HG03342 (cell line): ENCODE measurements around the gene CASP8AP2.
"Not testable (repeated sequence)": the region's sequence is repeated elsewhere in the genome, so short reads cannot be mapped to it uniquely, and the experiment has no call there.

Experiments used
- ATAC-seq: cut with Tn5 transposase; IDR thresholded peaks from one replicate; pipeline ENCODE4 v1.9.1; 2021; ENCODE audit warnings: mild to moderate bottlenecking, moderate library complexity; ENCODE audit not compliant: unreplicated experiment

The CASP8AP2 gene

DNA sequence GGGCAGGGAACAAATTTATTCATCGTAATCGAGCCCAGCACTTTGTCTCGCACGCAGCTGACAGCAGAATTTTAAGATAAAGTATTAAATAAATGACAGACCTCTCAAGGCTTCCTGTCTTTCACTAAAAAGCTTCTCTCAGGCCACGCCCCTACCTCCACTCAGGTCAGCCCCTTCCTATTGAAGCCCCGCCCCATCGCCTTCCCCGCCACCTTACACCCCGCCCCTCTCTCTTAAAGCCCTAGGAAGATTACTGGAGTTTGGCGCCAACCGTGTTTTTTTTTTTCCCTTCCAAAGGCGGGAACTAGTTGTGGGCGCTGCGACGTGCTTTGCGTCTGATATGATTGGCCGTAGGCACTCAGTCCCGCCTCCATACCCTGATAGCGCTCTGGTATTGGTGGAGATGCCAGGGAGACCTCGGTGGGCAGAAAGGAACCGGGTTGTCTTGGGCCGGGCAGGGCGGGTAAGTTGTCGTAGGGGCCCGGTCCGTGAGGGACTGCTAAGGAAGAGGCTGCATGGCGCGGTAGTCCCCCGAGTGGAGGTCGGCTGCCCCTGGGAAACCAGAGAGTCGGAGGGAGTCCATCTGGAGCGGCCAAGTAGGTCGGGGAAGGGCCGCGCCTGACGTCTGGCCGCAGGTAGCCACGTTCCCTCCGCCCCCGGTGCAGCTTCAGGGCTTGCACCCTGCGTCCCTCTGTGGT is at the start of gene CASP8AP2:
Gene CASP8AP2 (plus strand): TSS at position 409 of the 698 bp plus-strand sequence.
- ATAC-seq: peak; percentile 97

- ATAC-seq: no peak
These were observed 48.3 kb upstream of the CASP8AP2 start for GRCh38 chr6:89781070-89782034.

- ATAC-seq: no peak
These were observed 47.5 kb upstream of the CASP8AP2 start for GRCh38 chr6:89782222-89782621.

GRCh38 chr6:89783293-89783692 is 46.4 kb upstream of the CASP8AP2 start:
- not testable (repeated sequence) for ATAC-seq

- no peak for ATAC-seq
These were observed 44.8 kb upstream of the CASP8AP2 start for GRCh38 chr6:89784838-89785237.

- ATAC-seq: no peak
These were observed 42.7 kb upstream of the CASP8AP2 start for GRCh38 chr6:89786970-89787369.

GRCh38 chr6:89787660-89788328 is 41.9 kb upstream of the CASP8AP2 start:
- no peak for ATAC-seq

DNA sequence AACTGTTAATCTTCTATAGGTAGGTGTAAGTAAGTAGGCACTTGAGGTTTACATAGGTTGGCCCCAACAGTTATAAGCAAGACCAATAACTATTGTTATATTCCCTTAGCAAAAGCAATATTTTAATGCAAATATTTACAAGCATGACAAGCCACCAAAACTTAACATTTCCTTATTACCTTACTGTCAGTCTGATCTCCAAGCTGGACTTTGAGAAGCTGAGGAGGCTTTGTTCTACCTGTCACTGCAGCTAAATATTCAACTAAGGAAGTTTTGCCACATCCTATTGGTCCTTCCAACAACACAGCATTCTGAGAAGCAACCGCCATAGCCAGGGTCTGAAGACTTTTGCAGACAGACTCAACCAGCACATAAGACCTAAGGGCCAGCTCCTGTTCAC is 39.7 kb upstream of the CASP8AP2 start:
- ATAC-seq: no peak

GRCh38 chr6:89790403-89790802 is 39.3 kb upstream of the CASP8AP2 start:
- no peak for ATAC-seq

DNA sequence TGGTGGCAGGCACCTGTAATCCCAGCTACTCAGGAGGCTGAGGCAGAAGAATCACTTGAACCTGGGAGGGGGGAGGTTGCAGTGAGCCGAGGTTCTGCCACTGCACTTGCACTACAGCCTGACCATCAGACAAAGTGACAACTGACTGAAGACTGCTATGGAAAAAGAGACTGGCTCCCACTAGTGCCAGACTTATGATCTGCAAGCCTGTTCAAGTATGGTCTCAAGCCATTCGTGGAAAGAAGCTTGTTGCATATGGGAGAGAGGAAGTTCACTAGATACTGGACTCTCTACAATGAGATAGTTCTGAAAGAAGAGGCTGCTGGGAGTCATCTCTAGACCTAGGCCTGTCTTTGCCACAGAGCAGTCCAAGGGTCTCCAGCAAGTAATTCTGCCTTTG is 36.8 kb upstream of the CASP8AP2 start:
- ATAC-seq: peak; percentile 86

DNA sequence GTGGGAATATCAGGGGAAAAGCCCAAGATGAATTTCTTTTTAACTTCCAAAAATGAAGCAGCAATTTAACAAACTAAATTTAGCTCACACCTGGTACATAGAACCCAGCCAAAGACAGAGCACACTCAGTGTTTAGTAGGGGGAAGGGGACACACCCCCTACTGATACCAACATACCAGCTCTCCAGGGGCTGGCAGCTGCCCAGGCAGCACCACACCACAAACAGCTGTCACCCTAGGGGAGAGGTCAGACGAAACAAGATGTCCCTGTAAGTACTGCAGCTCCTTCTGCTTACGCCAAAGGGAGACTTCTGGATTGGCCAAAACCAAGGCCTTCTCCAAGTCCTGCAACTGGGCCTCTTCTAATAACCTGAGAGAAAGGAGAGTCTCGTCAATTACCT is 36.1 kb upstream of the CASP8AP2 start:
- no peak for ATAC-seq

DNA sequence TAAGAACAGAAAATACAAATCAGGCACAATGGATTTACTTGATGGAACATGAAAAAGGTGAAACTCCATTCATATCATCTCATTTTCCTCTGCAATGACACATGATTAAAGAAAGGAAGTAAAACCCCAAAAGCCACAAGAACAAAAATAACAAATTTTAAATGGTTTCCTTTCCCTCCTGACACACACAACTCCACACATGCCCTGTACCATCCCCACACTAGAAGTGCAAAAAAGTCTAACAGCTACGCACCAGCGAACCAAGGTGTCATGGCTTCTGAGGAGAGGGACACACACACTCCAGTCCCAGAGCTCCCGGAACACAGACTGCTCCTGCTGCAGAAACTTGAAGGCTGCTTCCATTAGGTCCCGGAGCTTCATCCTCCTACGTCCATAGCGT is 35.4 kb upstream of the CASP8AP2 start:
- no peak for ATAC-seq

GRCh38 chr6:89797317-89797716 is 32.4 kb upstream of the CASP8AP2 start:
- no peak for ATAC-seq

DNA sequence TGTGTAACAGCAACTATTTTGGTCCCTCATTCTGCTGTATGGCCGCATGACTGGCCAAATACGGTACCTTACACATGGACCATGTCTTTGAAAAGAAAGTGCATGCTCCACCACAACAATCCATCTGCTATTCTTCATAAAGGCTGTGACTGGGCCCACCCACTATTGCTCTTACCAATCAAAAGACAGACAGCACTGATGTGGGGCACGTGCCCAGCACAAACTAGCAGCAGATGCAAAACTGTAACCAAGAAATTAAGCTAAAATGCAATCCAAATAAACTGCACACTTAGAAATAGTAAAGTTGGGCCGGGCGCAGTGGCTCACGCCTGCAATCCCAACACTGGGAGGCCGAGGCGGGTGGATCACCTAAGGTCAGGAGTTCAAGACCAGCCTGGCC is 30.6 kb upstream of the CASP8AP2 start:
- ATAC-seq: no peak

GRCh38 chr6:89799756-89800155 is 29.9 kb upstream of the CASP8AP2 start:
- no peak for ATAC-seq

DNA sequence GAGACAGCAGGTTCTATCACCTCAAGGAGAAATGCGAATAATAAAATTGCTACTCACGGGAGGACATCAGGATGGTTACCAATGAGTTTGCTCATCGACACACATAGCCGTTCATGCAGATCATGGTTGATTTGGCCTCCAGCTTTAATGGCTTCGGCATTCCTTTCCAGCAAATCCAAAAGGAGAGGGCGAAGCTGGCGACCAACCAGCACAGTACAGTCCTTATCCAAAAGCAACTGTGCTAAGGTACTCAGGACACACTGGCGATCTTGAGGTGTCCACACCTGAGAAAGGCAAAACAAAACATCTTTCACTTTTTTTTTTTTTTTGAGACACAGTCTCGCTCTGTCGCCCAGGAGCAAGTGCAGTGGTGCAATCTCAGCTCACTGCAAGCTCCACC is 26.4 kb upstream of the CASP8AP2 start:
- no peak for ATAC-seq

GRCh38 chr6:89805814-89806371 is 23.8 kb upstream of the CASP8AP2 start:
- no peak for ATAC-seq

DNA sequence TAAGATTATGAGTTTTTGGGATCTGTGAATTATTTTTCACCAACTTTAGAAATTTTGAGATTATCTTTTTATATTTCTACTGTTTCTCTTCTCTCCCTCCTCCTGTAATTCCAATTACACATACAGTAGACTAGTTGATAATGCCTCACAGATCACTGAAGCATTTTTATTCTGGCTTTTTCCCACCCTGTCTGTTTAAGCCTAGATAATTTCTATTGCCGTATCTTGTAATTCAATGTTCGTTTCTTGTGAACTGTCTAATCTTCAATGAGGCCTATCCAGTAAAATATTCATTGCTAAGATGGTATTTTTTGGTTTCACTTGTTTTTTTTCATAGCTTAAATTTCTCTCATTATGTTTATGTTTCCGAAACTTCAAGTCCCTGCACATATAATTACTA is 22.1 kb upstream of the CASP8AP2 start:
- no peak for ATAC-seq

DNA sequence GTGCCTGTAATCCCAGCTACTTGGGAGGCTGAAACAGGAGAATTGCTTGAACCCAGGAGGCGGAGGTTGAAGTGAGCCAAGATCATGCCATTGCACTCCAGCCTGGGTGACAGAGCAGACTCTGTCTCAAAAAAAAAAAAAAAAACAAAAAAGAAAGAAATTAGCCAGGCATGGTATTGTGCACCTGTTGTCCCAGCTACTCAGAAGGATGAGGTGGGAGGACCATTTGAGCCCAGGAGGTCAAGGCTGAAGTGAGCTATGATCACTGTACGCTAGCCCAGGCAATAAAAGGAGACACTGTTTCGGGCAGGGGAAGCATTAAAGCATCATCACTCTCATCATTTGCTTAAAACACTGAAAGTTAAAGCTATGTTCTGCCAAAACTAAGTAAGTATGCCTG is 16.3 kb upstream of the CASP8AP2 start:
- ATAC-seq: not testable (repeated sequence)

- no peak for ATAC-seq
These were observed 12.2 kb upstream of the CASP8AP2 start for GRCh38 chr6:89817481-89817880.

- peak; percentile 20 for ATAC-seq
These were observed 10.7 kb upstream of the CASP8AP2 start for GRCh38 chr6:89818977-89819335.
